Mesenchymal stem cell (in vitro differentiated cells and primary cell): ENCODE data around the gene AOPEP.

Source experiments
- DNase-seq: peaks from one replicate; pipeline ENCODE4 v3.0.0-alpha.2; 2013
- H2AFZ ChIP-seq: one replicate; pipeline ENCODE4 v1.6.1; 2013; ENCODE audit warnings: low read depth, mild to moderate bottlenecking, control low read depth, inconsistent platforms, low read length, moderate library complexity
- H2AK5ac ChIP-seq: 2 replicates; pipeline ENCODE4 v1.6.1; 2013; ENCODE audit warnings: low read length, moderate library complexity, mild to moderate bottlenecking, inconsistent platforms; ENCODE audit not compliant: severe bottlenecking
- H2BK120ac ChIP-seq: one replicate; pipeline ENCODE4 v1.6.1; 2013; ENCODE audit warnings: low read depth, mild to moderate bottlenecking, inconsistent platforms, low read length, moderate library complexity
- H2BK12ac ChIP-seq, 2 experiments: one replicate each; pipeline ENCODE4 v1.6.1; 2013; ENCODE audit warnings: inconsistent platforms in 2 of 2, low read length in 2 of 2, mild to moderate bottlenecking in 2 of 2, moderate library complexity in 2 of 2, control low read depth in 1 of 2
- H2BK15ac ChIP-seq: one replicate; pipeline ENCODE4 v1.6.1; 2013; ENCODE audit warnings: mild to moderate bottlenecking, low read depth, inconsistent platforms; ENCODE audit not compliant: poor library complexity, severe bottlenecking
- H2BK5ac ChIP-seq: 2 replicates; pipeline ENCODE4 v1.6.1; 2013; ENCODE audit warnings: low read depth, mild to moderate bottlenecking, low read length, control low read depth, inconsistent platforms; ENCODE audit not compliant: poor library complexity, severe bottlenecking
- H3K14ac ChIP-seq, 2 experiments: one replicate each; pipeline ENCODE4 v1.6.1; 2013; ENCODE audit warnings: inconsistent platforms in 2 of 2, low read length in 2 of 2, control low read depth in 1 of 2, mild to moderate bottlenecking in 1 of 2, moderate library complexity in 1 of 2
- H3K18ac ChIP-seq, 2 experiments: one replicate each; pipeline ENCODE4 v1.6.1; 2013; ENCODE audit warnings: inconsistent platforms in 2 of 2, low read length in 2 of 2, control low read depth in 1 of 2, low read depth in 1 of 2, mild to moderate bottlenecking in 1 of 2
- H3K23ac ChIP-seq, 2 experiments: one replicate each; pipeline ENCODE4 v1.6.1; 2013; ENCODE audit warnings: inconsistent platforms in 2 of 2, low read length in 2 of 2, mild to moderate bottlenecking in 2 of 2, moderate library complexity in 2 of 2, control low read depth in 1 of 2
- H3K27ac ChIP-seq: 2 replicates; pipeline ENCODE4 v1.5.1; 2013; ENCODE audit warnings: mild to moderate bottlenecking, moderate library complexity, low read length, control low read depth, inconsistent platforms; ENCODE audit not compliant: poor library complexity, severe bottlenecking
- H3K27me3 ChIP-seq, 2 experiments: 2 replicates each; pipeline versions ENCODE4 v1.6.1 to v1.7.0; 2013; ENCODE audit warnings: low read length in 2 of 2, mild to moderate bottlenecking in 2 of 2, moderate library complexity in 2 of 2, control low read depth in 1 of 2, inconsistent platforms in 1 of 2; ENCODE audit not compliant: control insufficient read depth in 1 of 2, insufficient read depth in 1 of 2
- H3K36me3 ChIP-seq, 2 experiments: 2 replicates each; pipeline versions ENCODE4 v1.6.1 to v1.7.0; 2013; ENCODE audit warnings: low read length in 2 of 2, control low read depth in 1 of 2, inconsistent platforms in 1 of 2, low read depth in 1 of 2, mild to moderate bottlenecking in 1 of 2; ENCODE audit not compliant: insufficient read depth in 2 of 2, control insufficient read depth in 1 of 2
- H3K4ac ChIP-seq, 2 experiments: one replicate each; pipeline ENCODE4 v1.6.1; 2013; ENCODE audit warnings: inconsistent platforms in 2 of 2, low read length in 2 of 2, mild to moderate bottlenecking in 2 of 2, moderate library complexity in 2 of 2, control low read depth in 1 of 2, low read depth in 1 of 2
- H3K4me1 ChIP-seq: 2 replicates; pipeline ENCODE4 v1.6.1; 2013; ENCODE audit warnings: low read depth, low read length, control low read depth; ENCODE audit not compliant: control insufficient read depth, insufficient read depth
- H3K4me2 ChIP-seq: 2 replicates; pipeline ENCODE4 v1.6.1; 2013; ENCODE audit warnings: low read length, mild to moderate bottlenecking, inconsistent platforms; ENCODE audit not compliant: poor library complexity, severe bottlenecking
- H3K4me3 ChIP-seq, 2 experiments: 2 replicates each; pipeline versions ENCODE4 v1.5.1 to v1.7.0; 2013; ENCODE audit warnings: low read length in 2 of 2, mild to moderate bottlenecking in 2 of 2, control low read depth in 1 of 2, low read depth in 1 of 2; ENCODE audit not compliant: insufficient read depth in 1 of 2
- H3K79me1 ChIP-seq: replicated peaks from 2 replicates; pipeline ENCODE4 v1.6.1; 2013; ENCODE audit warnings: mild to moderate bottlenecking, control low read depth, low read length, inconsistent platforms; ENCODE audit not compliant: poor library complexity, severe bottlenecking
- H3K9ac ChIP-seq: 2 replicates; pipeline ENCODE4 v1.7.0; 2013; ENCODE audit warnings: mild to moderate bottlenecking, low read length, moderate library complexity
- H3K9me3 ChIP-seq: 2 replicates; pipeline ENCODE4 v1.7.0; 2013; ENCODE audit warnings: mild to moderate bottlenecking, low read length; ENCODE audit not compliant: control insufficient read depth
- H4K8ac ChIP-seq: one replicate; pipeline ENCODE4 v1.6.1; 2013; ENCODE audit warnings: inconsistent platforms, mild to moderate bottlenecking, low read length, moderate library complexity
- H4K91ac ChIP-seq: one replicate; pipeline ENCODE4 v1.6.1; 2013; ENCODE audit warnings: mild to moderate bottlenecking, low read length, inconsistent platforms
- WGBS: methylation state at CpG from one replicate; pipeline ENCODE4 v1.1.7; 2013; ENCODE audit warnings: mixed read lengths; 5-methylcytosine and 5-hydroxymethylcytosine counted together

AOPEP gene

DNA sequence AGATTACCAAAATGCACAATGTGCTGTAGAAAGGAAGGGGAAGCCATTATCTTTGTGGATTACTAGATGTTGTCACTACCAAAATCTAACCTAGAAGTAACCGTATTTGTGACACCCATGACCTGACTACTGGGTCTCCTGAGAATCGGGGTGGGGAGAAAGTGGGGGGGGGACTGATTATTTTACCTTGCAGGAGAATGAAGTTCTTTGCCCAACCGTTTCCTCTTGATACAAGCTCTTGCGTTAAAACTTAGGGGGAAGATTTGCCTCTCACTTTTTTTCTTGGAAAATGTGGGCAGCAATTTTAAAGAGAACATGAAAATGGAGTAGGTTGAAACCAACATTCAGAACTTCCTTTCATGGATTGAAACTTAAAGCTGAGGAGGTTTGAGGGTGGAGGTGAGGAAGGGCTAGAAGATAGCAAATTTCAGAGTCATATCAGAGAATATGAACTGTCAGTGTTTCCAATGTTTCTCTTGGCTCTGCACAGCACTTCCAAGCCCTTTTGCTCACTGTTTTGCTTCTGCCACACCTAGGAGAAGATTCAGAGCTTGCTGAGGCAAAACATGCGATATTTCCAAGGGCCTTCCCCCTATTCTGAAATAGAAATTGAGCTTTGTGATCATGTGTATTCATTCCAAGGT, 280.8 kb downstream of the AOPEP start:
- Histone ChIP-seq H2BK15ac (no peak overlapping the region), H3K4me2 (peak overlapping the region; percentile 9)

GRCh38 chr9:95008151-95008771, 281.8 kb downstream of the AOPEP start:
- peak overlapping the region; percentile 22 for H3K9ac ChIP-seq
- peaks cover 2% of the 10 kb centered on the region for H3K4me1 ChIP-seq
- no peak overlapping the region for H2AK5ac ChIP-seq
- H2BK120ac ChIP-seq, result no peak overlapping the region
- H3K79me1 ChIP-seq, result no peaks in the 10 kb centered on the region
- H4K91ac ChIP-seq, result no peak overlapping the region
- no peak overlapping the region for H2BK12ac ChIP-seq
- peak overlapping the region in 1 of 2 experiments; percentile 15 for H3K4ac ChIP-seq
- H3K4me3 ChIP-seq, result peak overlapping the region in 1 of 2 experiments; percentile 42
- H3K36me3 ChIP-seq, result peaks cover 18 to 30% of the 10 kb centered on the region in 2 experiments
- peak overlapping the region; percentile 80 for H2BK5ac ChIP-seq
- WGBS, result 68% methylated on average over 15 of the region's 15 CpGs
- H3K14ac ChIP-seq, result no peak overlapping the region
- no peak overlapping the region for H2BK15ac ChIP-seq
- H2AFZ ChIP-seq, result no peak overlapping the region
- H4K8ac ChIP-seq, result no peak overlapping the region
- H3K9me3 ChIP-seq, result no peaks in the 10 kb centered on the region
- no peak overlapping the region for H3K18ac ChIP-seq
- peak overlapping the region; percentile 93 for H3K27ac ChIP-seq
- H3K23ac ChIP-seq, result no peak overlapping the region
- H3K27me3 ChIP-seq, result no peaks in the 10 kb centered on the region
- peak overlapping the region; percentile 40 for H3K4me2 ChIP-seq
- DNase-seq, result no peak

More for the DNA sequence above, 280.8 kb downstream of the AOPEP start:
- no peak overlapping the region for H2BK5ac ChIP-seq
- peak overlapping the region; percentile 6 for H2AK5ac ChIP-seq
- H4K91ac ChIP-seq, result no peak overlapping the region
- peaks cover 2% of the 10 kb centered on the region for H3K79me1 ChIP-seq
- H3K4me3 ChIP-seq, result no peak overlapping the region
- peaks cover 2% of the 10 kb centered on the region for H3K4me1 ChIP-seq
- H3K9me3 ChIP-seq, result no peaks in the 10 kb centered on the region
- H3K9ac ChIP-seq, result peak overlapping the region; percentile 22
- WGBS, result 98% methylated on average over 5 of the region's 5 CpGs
- H3K4ac ChIP-seq, result no peak overlapping the region
- no peak overlapping the region for H2AFZ ChIP-seq
- no peak for DNase-seq
- H3K18ac ChIP-seq, result no peak overlapping the region
- no peak overlapping the region for H2BK120ac ChIP-seq
- no peak overlapping the region for H3K14ac ChIP-seq
- H3K23ac ChIP-seq, result no peak overlapping the region
- peaks cover 16 to 30% of the 10 kb centered on the region in 2 experiments for H3K36me3 ChIP-seq
- H3K27me3 ChIP-seq, result no peaks in the 10 kb centered on the region
- H4K8ac ChIP-seq, result no peak overlapping the region
- H2BK12ac ChIP-seq, result no peak overlapping the region
- H3K27ac ChIP-seq, result peak overlapping the region; percentile 93

GRCh38 chr9:95009459-95009858, 283.0 kb downstream of the AOPEP start:
- Histone ChIP-seq H3K4me1 (peaks cover 2% of the 10 kb centered on the region), H2BK5ac (no peak overlapping the region), H3K79me1 (peaks cover 2% of the 10 kb centered on the region), H3K27ac (no peak overlapping the region), H4K91ac (no peak overlapping the region), H3K4me2 (no peak overlapping the region), H2BK15ac (no peak overlapping the region), H3K27me3 (no peaks in the 10 kb centered on the region), H2BK12ac (no peak overlapping the region), H2BK120ac (no peak overlapping the region), H4K8ac (no peak overlapping the region), H2AFZ (no peak overlapping the region), H3K23ac (no peak overlapping the region), H3K4ac (peak overlapping the region in 1 of 2 experiments; percentile 60), H3K14ac (no peak overlapping the region), H3K4me3 (no peak overlapping the region), H2AK5ac (no peak overlapping the region), H3K9me3 (no peaks in the 10 kb centered on the region), H3K18ac (no peak overlapping the region), H3K36me3 (peaks cover 21 to 31% of the 10 kb centered on the region in 2 experiments), H3K9ac (no peak overlapping the region)
- WGBS, result 96% methylated on average over 4 of the region's 5 CpGs
- no peak for DNase-seq

GRCh38 chr9:95010431-95010838, 283.9 kb downstream of the AOPEP start:
- no peak for DNase-seq
- no peak overlapping the region for H3K4me2 ChIP-seq
- no peak overlapping the region for H3K4ac ChIP-seq
- peak overlapping the region; percentile 41 for H2AK5ac ChIP-seq
- no peak overlapping the region for H3K27ac ChIP-seq
- H3K79me1 ChIP-seq, result peaks cover 2% of the 10 kb centered on the region
- no peak overlapping the region for H2AFZ ChIP-seq
- peak overlapping the region in 1 of 2 experiments; percentile 13 for H3K18ac ChIP-seq
- H3K27me3 ChIP-seq, result no peaks in the 10 kb centered on the region
- no peak overlapping the region for H3K4me3 ChIP-seq
- no peak overlapping the region for H3K23ac ChIP-seq
- H3K14ac ChIP-seq, result no peak overlapping the region
- H3K36me3 ChIP-seq, result peaks cover 21 to 39% of the 10 kb centered on the region in 2 experiments
- no peak overlapping the region for H3K9ac ChIP-seq
- peaks cover 2% of the 10 kb centered on the region for H3K4me1 ChIP-seq
- peak overlapping the region; percentile 45 for H4K91ac ChIP-seq
- no peaks in the 10 kb centered on the region for H3K9me3 ChIP-seq
- H2BK120ac ChIP-seq, result no peak overlapping the region
- no peak overlapping the region for H4K8ac ChIP-seq
- no peak overlapping the region for H2BK12ac ChIP-seq
- WGBS, result 97% methylated on average over 2 of the region's 5 CpGs
- no peak overlapping the region for H2BK5ac ChIP-seq
- H2BK15ac ChIP-seq, result no peak overlapping the region
